Measurements from ENCODE around the gene ACYP1. TPM values are rescaled to one million over a fixed set of nuclear protein-coding genes. Genes with fewer than 3 reads are reported as not detected.

ACYP1 gene
- total RNA-seq, 2 experiments from 2014 or later: 65.0 to 97.5 TPM

DNA sequence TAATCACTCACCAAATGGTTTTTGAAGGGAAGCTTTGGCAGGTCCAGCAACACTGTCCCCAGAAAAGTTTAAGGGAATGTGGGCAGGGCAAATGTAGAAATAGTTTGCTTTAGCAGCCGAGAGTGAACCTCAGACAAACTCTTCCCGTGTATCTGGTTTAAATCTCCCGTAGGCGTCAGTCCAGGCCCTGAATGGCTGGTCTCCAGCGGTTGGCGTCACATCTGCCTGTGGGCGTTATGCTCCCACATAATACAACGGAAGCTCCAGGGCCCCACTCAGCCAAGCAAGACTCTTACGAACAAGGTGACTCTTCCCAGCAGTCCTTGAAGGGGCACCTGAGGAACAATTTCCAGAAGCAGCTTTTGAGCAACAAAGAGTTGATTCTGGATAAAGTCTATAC, 6.6 kb upstream of the ACYP1 start:
- ChIA-PET POLR2A (interaction anchor here (0.8 kb wide), 1 partner anchor 128 kb away, joined by 4 read pairs; no protein-coding TSS in a partner anchor), CTCF (ENCODE audit: unreplicated experiment) (no interaction called here)
- no peaks in the 10 kb centered on the region for H4K20me1 ChIP-seq (ENCODE audit: insufficient read depth, low read length)
- H3K36me3 ChIP-seq (ENCODE audit: insufficient read depth, low read length): no peaks in the 10 kb centered on the region; the same call in 1 of the 2 replicates
- H3K79me2 ChIP-seq (ENCODE audit: insufficient read depth, low read depth, low read length): peaks cover 8% of the 10 kb centered on the region; the same call in 1 of the 2 replicates
- no peak overlapping the region for H3K4me3 ChIP-seq (ENCODE audit: low read depth, low read length, poor library complexity, severe bottlenecking)
- no TSS peak for BruUV-seq (replicated peaks)
- intact Hi-C loops (cut with micrococcal nuclease; ENCODE audit: unreplicated experiment): no loop called here
- DNase-seq (ENCODE audit: low spot score): no peak
- peaks cover 26% of the 10 kb centered on the region for H3K4me1 ChIP-seq (ENCODE audit: insufficient read depth, low read length, poor library complexity, severe bottlenecking)
- H3K9me2 ChIP-seq (ENCODE audit: insufficient read depth, low read length): no peaks in the 10 kb centered on the region
- peak overlapping the region; percentile 90; the same call in 1 of the 2 replicates for H3K4me2 ChIP-seq (ENCODE audit: low read length)
- H2AFZ ChIP-seq (ENCODE audit: low read length): no peak overlapping the region
- no peaks in the 10 kb centered on the region for H3K9me3 ChIP-seq (ENCODE audit: low read length)
- TF ChIP-seq, protein P1, sequence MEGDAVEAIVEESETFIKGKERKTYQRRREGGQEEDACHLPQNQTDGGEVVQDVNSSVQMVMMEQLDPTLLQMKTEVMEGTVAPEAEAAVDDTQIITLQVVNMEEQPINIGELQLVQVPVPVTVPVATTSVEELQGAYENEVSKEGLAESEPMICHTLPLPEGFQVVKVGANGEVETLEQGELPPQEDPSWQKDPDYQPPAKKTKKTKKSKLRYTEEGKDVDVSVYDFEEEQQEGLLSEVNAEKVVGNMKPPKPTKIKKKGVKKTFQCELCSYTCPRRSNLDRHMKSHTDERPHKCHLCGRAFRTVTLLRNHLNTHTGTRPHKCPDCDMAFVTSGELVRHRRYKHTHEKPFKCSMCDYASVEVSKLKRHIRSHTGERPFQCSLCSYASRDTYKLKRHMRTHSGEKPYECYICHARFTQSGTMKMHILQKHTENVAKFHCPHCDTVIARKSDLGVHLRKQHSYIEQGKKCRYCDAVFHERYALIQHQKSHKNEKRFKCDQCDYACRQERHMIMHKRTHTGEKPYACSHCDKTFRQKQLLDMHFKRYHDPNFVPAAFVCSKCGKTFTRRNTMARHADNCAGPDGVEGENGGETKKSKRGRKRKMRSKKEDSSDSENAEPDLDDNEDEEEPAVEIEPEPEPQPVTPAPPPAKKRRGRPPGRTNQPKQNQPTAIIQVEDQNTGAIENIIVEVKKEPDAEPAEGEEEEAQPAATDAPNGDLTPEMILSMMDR (conservative IDR thresholded peaks at IDR 0.05; ENCODE audit: low read length): no peak
- TF ChIP-seq EZH2phosphoT487 (IDR thresholded peaks at IDR 0.05; ENCODE audit: borderline replicate concordance, low read depth, low read length): no peak
- H3K27ac ChIP-seq (ENCODE audit: low read depth, low read length, poor library complexity, severe bottlenecking): no peak overlapping the region

DNA sequence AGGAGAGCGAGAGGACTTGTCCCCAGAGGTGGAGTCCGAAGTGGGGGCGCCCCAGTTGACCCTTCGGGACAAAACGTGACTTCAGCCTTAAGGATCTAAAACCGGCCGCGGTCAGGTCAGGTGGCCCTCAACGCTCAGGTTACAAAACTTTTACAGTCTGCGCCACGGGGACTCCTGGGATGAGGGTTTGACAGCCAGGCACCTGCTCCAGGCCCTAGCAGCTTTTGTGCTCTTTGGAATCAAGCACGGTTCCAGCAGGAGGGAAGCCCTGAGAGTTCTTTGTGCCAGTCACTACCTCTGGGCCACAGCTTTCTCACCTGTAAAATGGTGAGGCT, 6.0 kb upstream of the ACYP1 start:
- peaks cover 26% of the 10 kb centered on the region for H3K4me1 ChIP-seq (ENCODE audit: insufficient read depth, low read length, poor library complexity, severe bottlenecking)
- peak overlapping the region; percentile 90 for H3K4me2 ChIP-seq (ENCODE audit: low read length)
- TF ChIP-seq EZH2phosphoT487 (IDR thresholded peaks at IDR 0.05; ENCODE audit: borderline replicate concordance, low read depth, low read length): no peak
- TF ChIP-seq, protein P1 (conservative IDR thresholded peaks at IDR 0.05; ENCODE audit: low read length): no peak
- no TSS peak for BruUV-seq (replicated peaks)
- intact Hi-C loops (cut with micrococcal nuclease; ENCODE audit: unreplicated experiment): loop anchor here (5.0 to 10.0 kb wide), 2 partner anchors 122 to 235 kb away; no protein-coding TSS in a partner anchor
- no peak for DNase-seq (ENCODE audit: low spot score)
- no peaks in the 10 kb centered on the region for H4K20me1 ChIP-seq (ENCODE audit: insufficient read depth, low read length)
- POLR2A ChIA-PET: interaction anchor here (0.6 to 0.8 kb wide), 2 partner anchors 18 to 38 kb away, joined by 5 read pairs; partner anchors contain the start of gene MLH3
- peak overlapping the region; percentile 71 for H3K4me3 ChIP-seq (ENCODE audit: low read depth, low read length, poor library complexity, severe bottlenecking)
- no peaks in the 10 kb centered on the region for H3K9me2 ChIP-seq (ENCODE audit: insufficient read depth, low read length)
- no peak overlapping the region for H3K27ac ChIP-seq (ENCODE audit: low read depth, low read length, poor library complexity, severe bottlenecking)
- CTCF ChIA-PET (ENCODE audit: unreplicated experiment): no interaction called here
- H3K36me3 ChIP-seq (ENCODE audit: insufficient read depth, low read length): no peaks in the 10 kb centered on the region; the same call in 1 of the 2 replicates
- no peaks in the 10 kb centered on the region for H3K9me3 ChIP-seq (ENCODE audit: low read length)
- peak overlapping the region; percentile 87 for H2AFZ ChIP-seq (ENCODE audit: low read length)
- peaks cover 8% of the 10 kb centered on the region; the same call in 1 of the 2 replicates for H3K79me2 ChIP-seq (ENCODE audit: insufficient read depth, low read depth, low read length)

DNA sequence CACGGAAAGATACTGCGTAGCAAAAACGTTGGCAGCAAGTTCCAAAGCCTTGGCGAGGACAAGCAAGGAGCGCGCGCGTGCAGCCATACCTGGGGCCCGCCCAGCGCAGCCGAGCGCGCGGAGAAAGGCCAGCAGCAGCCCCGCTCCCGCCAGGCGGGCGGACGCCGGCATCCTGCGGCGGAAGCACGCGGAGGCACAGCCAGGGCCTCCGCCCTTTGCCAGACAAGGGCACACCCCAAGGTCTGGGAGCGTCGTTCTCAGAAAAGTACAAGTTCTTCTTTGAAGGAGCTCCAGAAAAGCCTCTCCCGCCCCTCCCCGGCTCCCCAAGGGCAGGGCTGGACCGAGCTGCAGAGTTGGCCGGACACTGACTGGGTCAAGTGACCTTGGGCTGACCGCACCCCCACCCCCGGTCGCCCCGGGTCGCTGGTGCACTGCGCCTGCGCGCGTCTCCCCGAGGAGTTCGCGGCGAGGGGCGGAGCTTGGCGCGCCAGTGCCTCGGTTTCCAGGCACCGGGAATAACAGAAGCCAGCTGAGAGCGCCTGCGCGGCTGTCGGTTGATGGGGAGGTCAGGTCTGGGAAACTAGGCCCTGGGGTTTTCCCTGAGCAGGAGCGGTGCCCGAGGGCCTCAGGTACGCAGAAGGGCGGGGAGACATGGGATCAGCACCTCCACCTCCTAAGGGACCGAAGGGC, 5.4 kb upstream of the ACYP1 start, which contains the start of gene ZC2HC1C:
TSS of gene ZC2HC1C (plus strand) at position 521 of the 690 bp plus-strand sequence. CDS start 933 bp downstream, outside the sequence.
- H3K79me2 ChIP-seq (ENCODE audit: insufficient read depth, low read depth, low read length): peaks cover 8% of the 10 kb centered on the region; the same call in 1 of the 2 replicates
- peak within 1 kb of the TSS; percentile 87 for H2AFZ ChIP-seq (ENCODE audit: low read length)
- peaks cover 27% of the 10 kb centered on the region for H3K4me1 ChIP-seq (ENCODE audit: insufficient read depth, low read length, poor library complexity, severe bottlenecking)
- DNase-seq (ENCODE audit: low spot score): peak; percentile 86
- no peaks in the 10 kb centered on the region; the same call in 1 of the 2 replicates for H3K36me3 ChIP-seq (ENCODE audit: insufficient read depth, low read length)
- POLR2A ChIA-PET: interaction anchor here (0.6 to 1.1 kb wide), 3 partner anchors 18 to 194 kb away, joined by 3 to 5 read pairs (median 5); partner anchors contain the start of gene MLH3
- peak within 1 kb of the TSS; percentile 47 for H3K27ac ChIP-seq (ENCODE audit: low read depth, low read length, poor library complexity, severe bottlenecking)
- CTCF ChIA-PET (ENCODE audit: unreplicated experiment): interaction anchor here (0.6 to 0.9 kb wide), 2 partner anchors 103 to 207 kb away, joined by 3 read pairs; no protein-coding TSS in a partner anchor
- intact Hi-C loops (cut with micrococcal nuclease; ENCODE audit: unreplicated experiment): loop anchor here (5.0 to 10.0 kb wide), 2 partner anchors 122 to 236 kb away; no protein-coding TSS in a partner anchor
- H3K4me3 ChIP-seq (ENCODE audit: low read depth, low read length, poor library complexity, severe bottlenecking): peak within 1 kb of the TSS; percentile 71
- TF ChIP-seq, protein P1 (conservative IDR thresholded peaks at IDR 0.05; ENCODE audit: low read length): no peak
- TF ChIP-seq EZH2phosphoT487 (IDR thresholded peaks at IDR 0.05; ENCODE audit: borderline replicate concordance, low read depth, low read length): no peak
- no peaks in the 10 kb centered on the region for H3K9me3 ChIP-seq (ENCODE audit: low read length)
- H3K4me2 ChIP-seq (ENCODE audit: low read length): peak within 1 kb of the TSS; percentile 90
- H3K9me2 ChIP-seq (ENCODE audit: insufficient read depth, low read length): no peaks in the 10 kb centered on the region
- no peaks in the 10 kb centered on the region for H4K20me1 ChIP-seq (ENCODE audit: insufficient read depth, low read length)
- BruUV-seq (replicated peaks): no TSS peak
